ENCODE measurements around the gene GPRC5B. TPM values are rescaled to one million over a fixed set of nuclear protein-coding genes. Genes with fewer than 3 reads are reported as not detected.
A peak's percentile ranks its signal among the peaks of the same experiment; 100 is the strongest.

The GPRC5B gene
- total RNA-seq, 1 donor from 2014 or later: 140 TPM

DNA sequence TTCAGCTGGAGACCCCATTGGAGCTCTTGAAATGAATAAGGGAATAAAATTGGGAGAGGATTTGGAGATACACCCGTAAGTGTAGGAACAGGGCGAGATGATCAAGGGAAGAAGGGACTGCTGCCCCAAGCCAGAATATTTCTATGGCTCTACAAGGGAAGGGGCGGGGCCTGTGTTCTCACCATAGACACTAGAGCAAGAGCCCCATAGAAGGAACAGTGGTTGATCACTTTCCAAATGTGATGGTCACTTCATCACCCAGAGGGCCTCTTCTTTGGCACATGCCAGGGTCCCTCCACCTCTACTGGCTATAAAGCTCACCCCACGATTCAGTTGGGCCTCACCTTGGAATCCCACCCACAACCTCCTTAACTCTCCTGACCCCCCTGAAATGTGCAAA lies 25.0 kb downstream of the GPRC5B start:
- TF ChIP-seq, protein P1, sequence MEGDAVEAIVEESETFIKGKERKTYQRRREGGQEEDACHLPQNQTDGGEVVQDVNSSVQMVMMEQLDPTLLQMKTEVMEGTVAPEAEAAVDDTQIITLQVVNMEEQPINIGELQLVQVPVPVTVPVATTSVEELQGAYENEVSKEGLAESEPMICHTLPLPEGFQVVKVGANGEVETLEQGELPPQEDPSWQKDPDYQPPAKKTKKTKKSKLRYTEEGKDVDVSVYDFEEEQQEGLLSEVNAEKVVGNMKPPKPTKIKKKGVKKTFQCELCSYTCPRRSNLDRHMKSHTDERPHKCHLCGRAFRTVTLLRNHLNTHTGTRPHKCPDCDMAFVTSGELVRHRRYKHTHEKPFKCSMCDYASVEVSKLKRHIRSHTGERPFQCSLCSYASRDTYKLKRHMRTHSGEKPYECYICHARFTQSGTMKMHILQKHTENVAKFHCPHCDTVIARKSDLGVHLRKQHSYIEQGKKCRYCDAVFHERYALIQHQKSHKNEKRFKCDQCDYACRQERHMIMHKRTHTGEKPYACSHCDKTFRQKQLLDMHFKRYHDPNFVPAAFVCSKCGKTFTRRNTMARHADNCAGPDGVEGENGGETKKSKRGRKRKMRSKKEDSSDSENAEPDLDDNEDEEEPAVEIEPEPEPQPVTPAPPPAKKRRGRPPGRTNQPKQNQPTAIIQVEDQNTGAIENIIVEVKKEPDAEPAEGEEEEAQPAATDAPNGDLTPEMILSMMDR (IDR thresholded peaks at IDR 0.05; ENCODE audit: unreplicated experiment): no peak
- no peak overlapping the region for H3K27ac Mint-ChIP-seq (ENCODE audit: unreplicated experiment)
- peaks cover 28% of the 10 kb centered on the region for H3K4me1 Mint-ChIP-seq (ENCODE audit: unreplicated experiment)
- no peaks in the 10 kb centered on the region for H3K27me3 Mint-ChIP-seq (ENCODE audit: unreplicated experiment)
- no peak for DNase-seq (ENCODE audit: low spot score)
- H3K9me3 Mint-ChIP-seq (ENCODE audit: unreplicated experiment): no peaks in the 10 kb centered on the region
- H3K36me3 Mint-ChIP-seq (ENCODE audit: low read depth, unreplicated experiment): peaks cover 42% of the 10 kb centered on the region
- no peak overlapping the region for H3K4me3 Mint-ChIP-seq (ENCODE audit: unreplicated experiment)

DNA sequence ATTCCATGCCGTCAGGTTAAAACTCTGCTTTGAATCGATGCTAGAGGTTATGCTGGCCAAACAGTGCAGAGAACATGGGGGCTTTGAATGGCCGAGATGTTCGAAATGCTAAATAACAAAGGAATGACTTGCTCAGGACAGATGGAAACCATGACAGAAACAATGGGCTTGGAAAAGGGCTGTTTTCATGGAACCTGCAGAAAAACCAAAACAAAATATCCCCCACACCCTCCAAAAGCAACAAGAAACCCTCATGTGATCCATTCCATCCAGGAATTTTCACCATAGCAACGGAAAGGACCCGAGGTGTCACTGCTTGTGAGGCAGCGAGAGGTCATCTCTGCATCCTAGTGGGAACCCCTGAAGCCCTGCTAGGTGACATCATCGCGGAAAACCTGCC lies 25.5 kb downstream of the GPRC5B start:
- Mint-ChIP-seq H3K4me3 (ENCODE audit: unreplicated experiment) (peak overlapping the region; percentile 81), H3K4me1 (ENCODE audit: unreplicated experiment) (peaks cover 28% of the 10 kb centered on the region), H3K9me3 (ENCODE audit: unreplicated experiment) (no peaks in the 10 kb centered on the region), H3K27me3 (ENCODE audit: unreplicated experiment) (no peaks in the 10 kb centered on the region), H3K36me3 (ENCODE audit: low read depth, unreplicated experiment) (peaks cover 42% of the 10 kb centered on the region), H3K27ac (ENCODE audit: unreplicated experiment) (no peak overlapping the region)
- no peak for DNase-seq (ENCODE audit: low spot score)
- TF ChIP-seq, protein P1 (IDR thresholded peaks at IDR 0.05; ENCODE audit: unreplicated experiment): no peak

DNA sequence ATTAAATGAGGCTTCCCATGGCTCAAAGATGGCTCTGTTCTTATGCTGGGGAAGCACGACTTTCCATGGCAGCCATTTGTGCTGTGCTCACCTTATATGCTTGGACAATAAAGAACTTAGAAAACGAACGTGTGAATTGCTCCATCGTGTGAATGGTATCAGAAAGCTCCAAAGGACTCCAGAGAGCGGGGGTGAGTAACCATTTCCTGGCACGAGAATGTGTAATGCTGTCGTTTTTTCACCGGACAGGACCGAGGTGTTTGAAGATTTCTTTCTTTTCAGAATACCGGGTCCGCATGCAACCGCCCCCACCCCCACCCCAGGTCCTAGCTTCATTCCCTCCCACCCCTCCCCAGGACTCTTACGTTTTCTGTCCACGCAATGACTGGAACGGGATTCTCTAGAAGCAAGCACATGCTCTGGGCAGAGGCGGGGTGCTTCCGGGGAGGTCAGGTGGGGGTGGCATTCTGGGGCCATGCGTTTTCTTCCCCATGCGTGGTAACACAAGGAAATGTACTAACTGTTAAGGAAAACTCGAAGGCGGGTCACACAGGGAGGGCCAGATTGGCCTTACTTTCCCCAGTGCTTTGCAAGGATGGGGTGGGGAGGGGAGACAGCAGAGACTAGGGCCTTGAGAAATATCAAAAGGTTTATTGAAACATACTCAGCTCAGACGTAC lies 26.2 kb downstream of the GPRC5B start:
- Mint-ChIP-seq H3K36me3 (ENCODE audit: low read depth, unreplicated experiment) (peaks cover 42% of the 10 kb centered on the region), H3K4me1 (ENCODE audit: unreplicated experiment) (peaks cover 28% of the 10 kb centered on the region), H3K27ac (ENCODE audit: unreplicated experiment) (no peak overlapping the region), H3K4me3 (ENCODE audit: unreplicated experiment) (no peak overlapping the region), H3K9me3 (ENCODE audit: unreplicated experiment) (no peaks in the 10 kb centered on the region), H3K27me3 (ENCODE audit: unreplicated experiment) (no peaks in the 10 kb centered on the region)
- TF ChIP-seq, protein P1 (IDR thresholded peaks at IDR 0.05; ENCODE audit: unreplicated experiment): no peak
- DNase-seq (ENCODE audit: low spot score): no peak

DNA sequence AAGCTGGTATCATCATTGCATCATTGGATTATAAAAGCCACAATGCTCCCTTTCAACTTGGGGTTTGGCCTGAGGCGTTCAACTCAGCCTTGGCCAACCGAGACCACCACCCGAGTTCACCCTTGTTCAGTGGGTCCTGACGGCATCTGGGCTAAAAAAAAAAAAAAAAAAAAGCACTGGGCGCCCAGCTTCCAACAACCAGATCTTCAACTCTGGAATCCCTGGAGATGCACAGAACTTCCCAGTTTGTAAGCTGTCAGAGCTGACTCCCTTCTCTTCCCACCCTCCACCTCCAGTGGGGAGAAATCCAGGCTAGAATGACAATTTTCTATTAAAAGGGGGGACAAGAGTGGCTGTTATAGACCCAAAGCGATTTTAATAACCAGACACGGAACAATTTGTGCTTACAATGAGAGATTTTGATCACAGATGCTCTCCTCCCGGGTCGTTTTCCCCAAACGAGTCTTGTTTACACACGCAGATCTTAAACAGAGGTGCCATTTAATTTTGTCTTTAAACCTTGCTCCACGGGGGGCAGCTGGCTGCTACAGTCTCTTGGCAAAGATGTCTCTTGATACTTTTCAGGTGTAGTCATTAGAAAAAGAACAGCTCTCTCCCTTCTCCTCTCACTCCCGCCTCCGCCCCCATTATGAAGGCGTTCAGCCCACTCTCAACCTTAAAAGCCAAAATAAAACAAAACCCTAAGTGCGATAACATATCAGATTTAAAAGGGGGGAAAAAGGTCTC lies 26.9 kb downstream of the GPRC5B start:
- H3K4me1 Mint-ChIP-seq (ENCODE audit: unreplicated experiment): peaks cover 28% of the 10 kb centered on the region
- H3K27me3 Mint-ChIP-seq (ENCODE audit: unreplicated experiment): no peaks in the 10 kb centered on the region
- TF ChIP-seq, protein P1 (IDR thresholded peaks at IDR 0.05; ENCODE audit: unreplicated experiment): no peak
- peaks cover 42% of the 10 kb centered on the region for H3K36me3 Mint-ChIP-seq (ENCODE audit: low read depth, unreplicated experiment)
- H3K27ac Mint-ChIP-seq (ENCODE audit: unreplicated experiment): peak overlapping the region; percentile 9
- no peak for DNase-seq (ENCODE audit: low spot score)
- H3K9me3 Mint-ChIP-seq (ENCODE audit: unreplicated experiment): no peaks in the 10 kb centered on the region
- no peak overlapping the region for H3K4me3 Mint-ChIP-seq (ENCODE audit: unreplicated experiment)

DNA sequence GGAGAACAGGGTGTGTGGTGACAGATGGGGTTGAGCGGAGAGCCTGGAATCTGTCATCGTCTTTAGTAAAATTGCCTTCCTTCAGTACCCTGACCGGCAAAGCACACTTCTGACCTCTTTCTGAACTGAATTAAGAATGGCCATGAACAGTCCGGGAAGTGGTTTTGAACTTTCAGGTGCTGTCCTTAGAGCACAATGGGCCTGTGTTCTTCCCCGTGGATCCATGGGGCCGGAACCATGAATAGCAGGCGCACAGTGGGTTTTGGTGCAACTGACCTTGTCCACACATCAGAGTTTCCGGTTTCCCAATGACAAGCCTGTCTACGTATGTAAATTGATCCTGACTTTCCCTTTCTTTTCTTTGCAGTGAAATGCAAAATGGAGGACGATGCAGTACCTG lies 28.5 kb downstream of the GPRC5B start:
- H3K4me1 Mint-ChIP-seq (ENCODE audit: unreplicated experiment): peaks cover 26% of the 10 kb centered on the region
- no peaks in the 10 kb centered on the region for H3K9me3 Mint-ChIP-seq (ENCODE audit: unreplicated experiment)
- peaks cover 2% of the 10 kb centered on the region for H3K27me3 Mint-ChIP-seq (ENCODE audit: unreplicated experiment)
- H3K27ac Mint-ChIP-seq (ENCODE audit: unreplicated experiment): no peak overlapping the region
- peaks cover 35% of the 10 kb centered on the region for H3K36me3 Mint-ChIP-seq (ENCODE audit: low read depth, unreplicated experiment)
- H3K4me3 Mint-ChIP-seq (ENCODE audit: unreplicated experiment): peak overlapping the region; percentile 56
- TF ChIP-seq, protein P1 (IDR thresholded peaks at IDR 0.05; ENCODE audit: unreplicated experiment): no peak
- no peak for DNase-seq (ENCODE audit: low spot score)
